ENCODE data around the gene CD22. TPM values are rescaled to one million over a fixed set of nuclear protein-coding genes. Genes with fewer than 3 reads are reported as not detected.
"Not testable (repeated sequence)": the region's sequence is repeated elsewhere in the genome, so short reads cannot be mapped to it uniquely, and the experiment has no call there.

Gene CD22
- total RNA-seq, 2 experiments from 2014 or later, result 0.52 to 0.67 TPM

- Mint-ChIP-seq H3K4me1 (ENCODE audit: low read depth) (peaks cover 15% of the 10 kb centered on the region), H3K4me3 (no peak overlapping the region), H3K27me3 (peaks cover 10% of the 10 kb centered on the region), H3K36me3 (ENCODE audit: low read depth) (no peaks in the 10 kb centered on the region), H3K27ac (no peak overlapping the region), H3K9me3 (no peaks in the 10 kb centered on the region)
- H3K4me3 ChIP-seq (ENCODE audit: low read length), result no peak overlapping the region
- intact Hi-C loops (cut with DNase I, micrococcal nuclease), result no loop called here
- peaks cover 0 to 3% of the 10 kb centered on the region in 2 experiments for H3K9me3 ChIP-seq (ENCODE audit: control insufficient read depth in 1 of 2, insufficient read depth in 1 of 2, low read length in 2 of 2)
- ChIA-PET POLR2A (interaction anchor here (2.5 kb wide), 1 partner anchor 107 kb away, joined by 13 read pairs; no protein-coding TSS in a partner anchor), CTCF (no interaction called here)
- TF ChIP-seq CTCF (IDR thresholded peaks at IDR 0.05), result no peak
- H3K36me3 ChIP-seq (ENCODE audit: insufficient read depth, low read length), result no peaks in the 10 kb centered on the region
- H3K27me3 ChIP-seq (ENCODE audit: control insufficient read depth in 1 of 2, insufficient read depth in 2 of 2, low read length in 2 of 2), result no peaks in the 10 kb centered on the region
- ATAC-seq (ENCODE audit: poor library complexity) (no peak), DNase-seq (no peak)
- no peak overlapping the region for H3K27ac ChIP-seq (ENCODE audit: low read depth in 1 of 2, low read length in 2 of 2)
- peaks cover 13% of the 10 kb centered on the region for H3K4me1 ChIP-seq (ENCODE audit: insufficient read depth, low read length)
These were observed 26.9 kb downstream of the CD22 start for GRCh38 chr19:35355791-35356460.

DNA sequence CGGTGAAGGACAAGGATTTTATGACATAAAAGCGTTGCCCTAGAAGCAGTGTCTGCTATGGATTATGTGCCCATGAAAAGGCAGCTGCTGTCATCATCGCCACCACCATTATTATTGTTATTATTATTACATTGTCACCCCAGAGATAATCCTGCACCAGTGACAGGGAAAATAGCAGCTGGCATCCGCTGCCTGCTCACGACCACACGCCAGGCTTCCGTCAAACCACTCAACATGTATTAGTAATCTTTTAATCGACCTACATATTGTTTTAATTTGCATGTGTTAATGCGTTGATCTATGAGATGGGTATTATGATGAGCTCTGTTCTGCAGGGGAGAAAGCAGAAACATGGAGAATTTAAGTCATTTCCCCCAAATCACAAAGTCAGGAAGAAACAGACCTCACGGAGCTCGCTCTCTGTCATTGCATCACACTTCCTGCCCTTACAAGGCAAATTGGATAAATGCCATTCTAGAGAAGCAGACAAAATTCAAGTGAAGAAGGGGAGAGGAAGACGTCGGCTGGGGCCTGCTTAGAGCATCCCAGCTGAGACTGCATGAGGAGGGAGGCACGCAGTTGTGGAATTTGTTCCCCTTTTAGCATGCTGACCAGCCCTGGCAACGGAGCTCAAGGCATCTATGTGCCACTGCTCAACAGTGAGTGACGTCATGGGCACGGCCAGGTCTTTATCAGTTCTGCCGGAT, 29.0 kb downstream of the CD22 start, which contains the start of gene FFAR3:
Gene FFAR3 (plus strand): TSS at position 594 of the 707 bp plus-strand sequence. CDS start 431 bp downstream, outside the sequence.
- TF ChIP-seq CTCF (IDR thresholded peaks at IDR 0.05), result no peak
- Histone ChIP-seq H3K9me3 (ENCODE audit: control insufficient read depth in 1 of 2, insufficient read depth in 1 of 2, low read length in 2 of 2) (no peaks in the 10 kb centered on the region), H3K4me3 (ENCODE audit: low read length) (no peak within 1 kb of the TSS), H3K36me3 (ENCODE audit: insufficient read depth, low read length) (no peaks in the 10 kb centered on the region), H3K27me3 (ENCODE audit: control insufficient read depth in 1 of 2, insufficient read depth in 2 of 2, low read length in 2 of 2) (no peaks in the 10 kb centered on the region), H3K4me1 (ENCODE audit: insufficient read depth, low read length) (peaks cover 7% of the 10 kb centered on the region), H3K27ac (ENCODE audit: low read depth in 1 of 2, low read length in 2 of 2) (no peak within 1 kb of the TSS)
- peaks cover 5% of the 10 kb centered on the region for H3K27me3 Mint-ChIP-seq
- H3K36me3 Mint-ChIP-seq (ENCODE audit: low read depth), result no peaks in the 10 kb centered on the region
- ATAC-seq (ENCODE audit: poor library complexity) (peak; percentile 43), DNase-seq (peak in 5 of 14 experiments; percentile 18 to 60 (median 30))
- intact Hi-C loops (cut with DNase I, micrococcal nuclease), result no loop called here
- H3K9me3 Mint-ChIP-seq, result no peaks in the 10 kb centered on the region
- H3K4me1 Mint-ChIP-seq (ENCODE audit: low read depth), result peaks cover 9% of the 10 kb centered on the region
- ChIA-PET POLR2A (interaction anchor here (1.1 to 2.5 kb wide), 2 partner anchors 105 to 137 kb away, joined by 3 to 13 read pairs; no protein-coding TSS in a partner anchor), CTCF (no interaction called here)
- no peak within 1 kb of the TSS for H3K4me3 Mint-ChIP-seq
- no peak within 1 kb of the TSS for H3K27ac Mint-ChIP-seq

DNA sequence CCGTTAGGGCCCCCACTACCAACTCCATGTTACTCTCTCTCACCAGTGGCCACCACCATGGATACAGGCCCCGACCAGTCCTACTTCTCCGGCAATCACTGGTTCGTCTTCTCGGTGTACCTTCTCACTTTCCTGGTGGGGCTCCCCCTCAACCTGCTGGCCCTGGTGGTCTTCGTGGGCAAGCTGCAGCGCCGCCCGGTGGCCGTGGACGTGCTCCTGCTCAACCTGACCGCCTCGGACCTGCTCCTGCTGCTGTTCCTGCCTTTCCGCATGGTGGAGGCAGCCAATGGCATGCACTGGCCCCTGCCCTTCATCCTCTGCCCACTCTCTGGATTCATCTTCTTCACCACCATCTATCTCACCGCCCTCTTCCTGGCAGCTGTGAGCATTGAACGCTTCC, 29.8 kb downstream of the CD22 start:
- DNase-seq; H3K4me1 ChIP-seq (ENCODE audit: insufficient read depth, low read length); intact Hi-C loops (cut with DNase I, micrococcal nuclease); H3K4me3 Mint-ChIP-seq; POLR2A ChIA-PET; H3K9me3 ChIP-seq (ENCODE audit: control insufficient read depth in 1 of 2, insufficient read depth in 1 of 2, low read length in 2 of 2); H3K27ac ChIP-seq (ENCODE audit: low read depth in 1 of 2, low read length in 2 of 2); CTCF ChIA-PET; H3K27me3 Mint-ChIP-seq; ATAC-seq (ENCODE audit: poor library complexity); H3K4me1 Mint-ChIP-seq (ENCODE audit: low read depth); H3K4me3 ChIP-seq (ENCODE audit: low read length); H3K27ac Mint-ChIP-seq; H3K27me3 ChIP-seq (ENCODE audit: control insufficient read depth in 1 of 2, insufficient read depth in 2 of 2, low read length in 2 of 2); H3K36me3 ChIP-seq (ENCODE audit: insufficient read depth, low read length); H3K9me3 Mint-ChIP-seq; H3K36me3 Mint-ChIP-seq (ENCODE audit: low read depth): not testable (repeated sequence)

DNA sequence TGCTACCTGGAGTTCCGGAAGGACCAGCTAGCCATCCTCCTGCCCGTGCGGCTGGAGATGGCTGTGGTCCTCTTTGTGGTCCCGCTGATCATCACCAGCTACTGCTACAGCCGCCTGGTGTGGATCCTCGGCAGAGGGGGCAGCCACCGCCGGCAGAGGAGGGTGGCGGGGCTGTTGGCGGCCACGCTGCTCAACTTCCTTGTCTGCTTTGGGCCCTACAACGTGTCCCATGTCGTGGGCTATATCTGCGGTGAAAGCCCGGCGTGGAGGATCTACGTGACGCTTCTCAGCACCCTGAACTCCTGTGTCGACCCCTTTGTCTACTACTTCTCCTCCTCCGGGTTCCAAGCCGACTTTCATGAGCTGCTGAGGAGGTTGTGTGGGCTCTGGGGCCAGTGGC, 30.4 kb downstream of the CD22 start:
- H3K4me3 Mint-ChIP-seq; H3K36me3 Mint-ChIP-seq (ENCODE audit: low read depth); H3K27ac Mint-ChIP-seq; H3K4me3 ChIP-seq (ENCODE audit: low read length); intact Hi-C loops (cut with DNase I, micrococcal nuclease); ATAC-seq (ENCODE audit: poor library complexity); H3K9me3 Mint-ChIP-seq; POLR2A ChIA-PET; H3K27me3 Mint-ChIP-seq; H3K9me3 ChIP-seq (ENCODE audit: control insufficient read depth in 1 of 2, insufficient read depth in 1 of 2, low read length in 2 of 2); CTCF ChIA-PET; H3K27me3 ChIP-seq (ENCODE audit: control insufficient read depth in 1 of 2, insufficient read depth in 2 of 2, low read length in 2 of 2); H3K36me3 ChIP-seq (ENCODE audit: insufficient read depth, low read length); H3K4me1 ChIP-seq (ENCODE audit: insufficient read depth, low read length); H3K27ac ChIP-seq (ENCODE audit: low read depth in 1 of 2, low read length in 2 of 2); H3K4me1 Mint-ChIP-seq (ENCODE audit: low read depth): not testable (repeated sequence)
- peak in 1 of 14 experiments; percentile 30 for DNase-seq

DNA sequence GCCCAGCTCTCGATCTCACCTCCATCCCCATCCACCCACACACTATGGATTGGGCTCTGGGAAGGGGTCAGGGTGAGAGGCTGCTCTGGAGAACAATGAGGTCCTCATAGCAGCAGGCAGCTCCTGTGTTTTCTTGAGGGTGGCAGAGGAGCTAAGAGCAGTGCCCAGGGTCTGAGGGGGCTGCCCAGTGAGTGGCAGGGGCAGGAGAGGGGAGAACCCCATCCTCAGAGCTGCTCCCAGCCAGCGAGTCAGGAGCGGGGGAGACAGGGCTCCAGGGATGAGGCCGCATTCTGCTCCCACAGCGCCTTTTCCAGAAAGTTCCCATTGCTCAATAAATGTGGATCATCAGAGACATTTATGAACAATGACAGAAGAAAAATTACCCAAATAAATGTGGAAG, 31.1 kb downstream of the CD22 start:
- H3K27me3 ChIP-seq (ENCODE audit: control insufficient read depth in 1 of 2, insufficient read depth in 2 of 2, low read length in 2 of 2); H3K9me3 ChIP-seq (ENCODE audit: control insufficient read depth in 1 of 2, insufficient read depth in 1 of 2, low read length in 2 of 2); H3K36me3 Mint-ChIP-seq (ENCODE audit: low read depth); H3K4me3 ChIP-seq (ENCODE audit: low read length); H3K27me3 Mint-ChIP-seq; H3K4me3 Mint-ChIP-seq; H3K4me1 ChIP-seq (ENCODE audit: insufficient read depth, low read length); H3K36me3 ChIP-seq (ENCODE audit: insufficient read depth, low read length); ATAC-seq (ENCODE audit: poor library complexity); H3K9me3 Mint-ChIP-seq; POLR2A ChIA-PET; H3K27ac Mint-ChIP-seq; intact Hi-C loops (cut with DNase I, micrococcal nuclease); H3K4me1 Mint-ChIP-seq (ENCODE audit: low read depth); H3K27ac ChIP-seq (ENCODE audit: low read depth in 1 of 2, low read length in 2 of 2); CTCF ChIA-PET: not testable (repeated sequence)
- peak in 1 of 14 experiments; percentile 8 for DNase-seq

All from CD4-positive, alpha-beta T cell (primary cell).